Stimulated activated CD8-positive, alpha-beta memory T cell treated with anti-CD3 and anti-CD28 coated beads, Interleukin-7, amount 100 ng/mL, for 4 hours (primary cell): ENCODE results near the gene KIF6.
"Not testable (repeated sequence)": the region's sequence is repeated elsewhere in the genome, so short reads cannot be mapped to it uniquely, and the experiment has no call there.

Source experiments
- DNase-seq, 2 donors: peaks; one replicate each; pipeline ENCODE4 v3.0.0-alpha.2; 2020; ENCODE audit warnings: low read depth in 2 of 2

KIF6 gene

DNA sequence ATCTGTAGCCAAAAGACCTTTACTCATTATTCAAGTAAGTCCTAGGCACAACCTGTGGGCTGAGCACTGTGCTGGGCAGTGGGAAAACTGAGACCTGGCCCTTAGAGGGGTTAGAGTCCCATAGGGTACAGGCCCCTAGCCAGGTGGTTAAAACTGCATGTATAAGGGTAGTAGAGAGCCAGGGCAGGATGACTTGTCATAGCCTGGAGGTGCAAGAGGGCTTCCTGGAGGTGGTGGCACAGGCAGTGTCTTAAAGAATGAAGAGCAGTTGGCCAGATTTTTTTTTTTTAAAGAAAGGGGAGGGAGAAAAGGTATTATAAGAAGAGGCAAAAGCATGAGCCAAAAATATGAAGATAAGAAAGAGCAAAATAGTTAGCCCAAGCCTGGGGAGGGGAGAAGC is 226.2 kb downstream of the KIF6 start:
- no peak for DNase-seq

DNA sequence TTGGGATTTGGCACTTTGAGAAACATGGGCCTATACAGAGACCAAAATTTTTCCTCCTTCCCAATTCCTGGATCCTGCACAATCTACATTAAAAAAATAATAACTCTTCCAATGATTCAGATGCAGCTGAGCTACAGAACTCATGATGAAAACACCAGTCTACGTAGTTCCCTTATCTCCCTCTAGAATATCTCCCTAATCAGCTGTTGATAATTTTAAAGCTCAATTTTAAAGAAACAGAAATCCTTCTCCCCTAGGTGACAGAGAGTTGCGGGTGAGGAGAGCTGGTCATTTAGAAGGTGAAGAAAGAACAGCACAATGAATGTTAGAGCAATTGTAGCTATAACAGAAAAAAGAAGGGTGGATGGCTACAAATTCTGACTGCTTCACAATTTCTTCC is 227.1 kb downstream of the KIF6 start:
- DNase-seq: no peak

DNA sequence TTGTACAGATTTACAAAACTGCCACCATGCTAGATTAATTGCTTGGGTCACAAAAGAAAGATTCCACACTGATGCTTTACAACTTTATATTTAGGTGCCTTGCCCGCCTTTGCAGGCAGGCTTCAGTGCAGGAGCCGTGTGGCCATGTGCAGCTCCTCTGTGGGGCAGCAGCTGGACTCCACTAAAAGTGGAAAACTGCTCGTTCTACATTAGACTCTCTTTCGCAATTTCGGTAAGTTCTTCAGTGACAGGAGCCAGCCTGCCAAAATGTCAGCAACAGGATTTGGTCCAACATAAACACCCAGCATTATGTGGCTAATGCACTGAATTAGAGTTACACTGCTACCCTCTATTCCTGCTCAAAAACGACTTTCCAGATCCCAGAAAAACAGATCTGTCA is 228.3 kb downstream of the KIF6 start:
- no peak for DNase-seq

DNA sequence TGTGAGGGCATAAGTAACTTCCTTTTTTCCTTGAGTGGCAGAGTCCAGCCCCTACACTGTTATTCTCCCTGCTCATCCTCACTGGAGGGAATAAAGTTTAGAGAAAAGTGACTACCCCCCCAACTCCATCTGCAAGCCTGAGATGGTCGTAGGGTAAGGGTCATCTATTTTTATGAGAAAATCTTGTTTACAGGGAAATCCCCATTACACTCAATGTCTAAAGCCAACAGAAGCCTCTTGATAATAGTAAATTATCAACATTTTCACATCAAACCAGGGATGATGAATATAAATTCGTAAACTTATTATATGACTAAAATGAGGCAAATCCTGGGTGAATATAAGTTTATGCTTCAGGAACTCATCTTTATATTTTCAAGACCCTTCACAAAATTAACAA is 228.8 kb downstream of the KIF6 start:
- DNase-seq: no peak

DNA sequence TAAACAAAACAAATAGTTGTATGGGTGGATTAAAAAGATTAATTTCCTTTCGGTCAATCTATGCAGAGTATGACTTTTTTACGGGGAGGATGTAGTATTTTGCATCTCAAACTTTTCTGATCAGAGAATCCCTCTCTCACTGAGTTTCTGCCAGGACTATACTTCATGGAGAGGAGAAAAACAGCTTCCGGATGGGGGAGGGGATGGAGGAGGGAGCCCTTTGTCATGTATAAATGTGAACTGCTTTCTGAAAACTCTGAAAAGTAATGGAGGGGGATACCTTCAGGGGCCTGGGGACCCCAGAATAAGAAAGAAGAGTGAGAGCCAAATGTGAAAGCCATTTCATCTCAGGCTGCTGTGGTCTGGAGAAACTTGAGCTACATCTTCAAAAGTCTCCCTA is 229.6 kb downstream of the KIF6 start:
- DNase-seq: no peak

DNA sequence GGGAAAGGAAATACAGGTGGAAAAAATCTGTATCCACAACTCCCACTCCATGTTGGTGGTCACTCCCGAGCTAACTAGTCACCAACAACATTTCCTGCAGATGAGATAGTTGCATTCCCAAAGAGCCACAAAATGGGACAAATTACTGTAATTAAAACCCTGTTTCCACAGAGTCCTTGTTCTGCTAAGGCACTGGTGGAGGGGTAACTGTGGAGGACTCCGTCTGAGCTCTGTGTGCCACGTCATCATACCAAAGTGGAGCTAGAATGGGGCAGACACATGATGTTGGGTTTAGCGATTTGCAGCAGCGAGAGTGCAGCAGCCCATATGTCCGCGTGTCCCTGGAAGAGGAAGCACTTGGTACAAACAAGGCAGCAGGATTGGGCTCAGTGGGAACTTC is 230.2 kb downstream of the KIF6 start:
- no peak for DNase-seq

DNA sequence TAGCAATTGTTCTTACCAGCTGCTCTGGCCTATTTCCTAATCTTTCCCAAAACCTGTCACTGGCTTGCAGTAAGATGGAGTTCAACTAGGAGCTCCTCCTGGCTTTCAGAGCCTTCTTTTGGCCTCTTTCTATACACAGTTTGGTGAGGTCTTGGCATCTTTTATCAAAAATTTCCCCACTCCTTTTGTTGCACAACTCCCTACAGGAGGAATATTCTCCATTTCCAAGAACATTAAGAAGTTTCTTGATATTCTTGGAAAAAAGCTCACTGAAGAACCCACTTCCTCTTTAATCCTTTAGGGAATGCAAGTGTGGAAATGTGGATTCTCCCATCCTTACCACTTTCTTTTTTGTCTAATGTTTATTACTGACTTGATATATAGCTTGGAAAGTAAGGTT is 231.4 kb downstream of the KIF6 start:
- DNase-seq: no peak

DNA sequence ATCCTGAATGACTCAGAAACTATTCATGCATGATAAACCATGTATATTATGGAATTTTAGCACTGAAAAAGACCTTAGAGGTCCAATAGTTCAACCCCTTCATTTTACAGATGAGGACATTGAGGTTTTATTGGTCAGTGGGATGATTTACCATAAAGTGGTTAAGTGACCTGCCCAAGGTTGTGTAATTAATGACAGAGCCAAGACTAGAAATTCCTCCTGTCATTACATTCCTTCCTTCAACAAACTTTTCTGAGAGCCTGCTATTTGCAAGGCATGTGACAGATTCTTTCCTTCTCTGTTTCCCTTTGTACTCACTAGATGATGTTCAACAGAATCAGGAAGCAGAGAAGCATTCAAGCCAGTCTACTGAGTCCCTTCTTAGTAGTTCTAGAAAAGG is 232.0 kb downstream of the KIF6 start:
- no peak for DNase-seq

DNA sequence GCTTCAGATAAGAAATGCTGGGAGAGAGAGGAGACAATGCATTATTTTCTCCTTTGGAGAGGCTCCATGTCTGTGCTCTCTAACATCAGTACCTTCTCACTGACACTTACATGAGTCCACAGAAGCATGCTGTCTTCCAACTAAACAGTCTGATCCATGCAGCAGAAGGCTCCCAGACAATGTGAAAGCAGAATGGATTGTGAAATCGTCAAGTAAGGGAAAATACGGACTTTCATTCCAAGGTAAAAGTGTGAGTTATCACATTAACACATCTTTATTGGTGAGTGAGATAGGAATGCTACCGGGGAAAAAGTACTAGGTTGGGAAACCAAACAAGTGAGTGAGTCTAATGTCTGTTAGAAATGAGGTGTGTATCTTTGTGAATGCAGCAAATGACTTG is 235.1 kb downstream of the KIF6 start:
- DNase-seq: no peak

DNA sequence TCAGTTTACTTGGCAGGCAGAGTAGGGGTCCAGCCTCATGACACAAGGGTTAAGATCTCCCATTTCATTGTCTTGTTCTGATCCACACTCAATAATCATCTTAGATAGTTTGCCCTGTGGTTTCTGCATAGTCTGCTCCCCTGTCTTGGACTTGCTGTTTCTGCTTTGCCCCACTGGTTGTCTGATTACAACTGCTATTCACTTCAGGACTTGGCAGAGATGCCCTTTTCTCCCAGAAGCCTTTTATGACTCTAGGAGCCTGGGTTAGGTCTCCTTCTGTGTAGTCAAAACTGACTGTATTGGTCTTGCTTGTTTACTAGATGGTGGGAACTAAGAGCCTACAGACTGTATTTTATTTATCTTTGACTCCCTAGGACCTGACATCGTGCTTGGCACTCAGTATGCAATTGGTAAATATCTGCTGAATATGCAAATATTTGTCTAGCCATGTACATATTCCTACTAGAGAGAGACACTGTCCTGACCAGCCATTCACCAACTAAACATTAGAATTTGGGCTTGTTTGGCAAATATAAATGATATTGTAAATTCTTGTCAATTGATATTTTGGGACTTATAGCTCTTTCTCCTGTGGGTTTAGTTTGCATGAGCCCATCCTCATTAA is 236.8 kb downstream of the KIF6 start:
- no peak for DNase-seq

DNA sequence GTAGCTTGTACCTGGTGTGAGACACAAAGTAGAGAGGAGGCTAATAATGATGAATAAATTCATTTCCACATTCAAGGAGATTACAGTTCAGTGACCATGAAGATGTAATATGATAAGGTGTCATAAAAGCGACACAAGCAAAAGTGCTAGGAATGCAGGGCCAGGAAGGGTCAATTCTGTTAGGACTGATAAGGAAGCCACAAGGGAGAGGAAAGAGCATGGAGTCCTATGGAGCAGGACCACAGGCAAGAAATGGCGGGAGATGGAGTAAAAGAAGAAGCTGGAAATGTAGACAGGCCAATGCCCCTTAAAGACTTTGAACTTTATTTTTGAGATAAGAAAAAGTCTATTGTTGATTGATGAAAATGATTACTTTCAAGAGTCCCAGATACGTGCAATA is 240.9 kb downstream of the KIF6 start:
- DNase-seq: no peak

DNA sequence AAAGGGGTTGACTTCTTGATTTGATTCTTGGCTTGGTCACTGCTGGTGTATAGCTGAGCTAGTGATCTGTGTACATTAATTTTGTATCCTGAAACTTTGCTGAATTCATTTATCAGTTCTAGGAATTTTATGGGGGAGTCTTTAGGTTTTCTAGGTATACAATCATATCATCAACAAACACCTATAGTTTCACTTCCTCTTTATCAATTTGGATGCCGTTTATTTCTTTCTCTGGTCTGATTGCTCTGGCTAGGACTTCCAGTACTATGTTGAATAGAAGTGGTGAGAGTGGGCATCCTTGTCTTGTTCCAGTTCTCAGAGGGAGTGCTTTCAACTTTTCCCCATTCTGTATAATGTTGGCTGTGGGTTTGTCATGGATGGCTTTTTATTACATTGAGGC is 245.4 kb downstream of the KIF6 start:
- not testable (repeated sequence) for DNase-seq

DNA sequence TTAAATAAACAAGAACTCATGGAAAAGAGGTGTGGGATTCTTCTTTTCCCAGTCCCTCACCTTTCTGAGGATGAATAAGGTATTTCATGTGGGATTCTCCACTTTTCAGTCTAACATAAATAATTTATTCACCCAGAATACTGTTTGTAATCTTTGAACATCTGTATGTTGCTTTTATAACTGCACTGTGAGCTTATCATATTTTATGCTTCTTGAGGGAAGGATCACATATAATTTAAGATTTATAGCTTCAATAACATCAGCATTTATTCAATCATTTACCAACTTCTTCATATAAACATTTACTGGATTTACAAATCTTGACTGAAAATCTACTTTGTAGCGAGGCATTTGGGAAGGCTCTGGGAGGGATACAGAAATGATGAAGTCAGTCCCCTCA is 248.5 kb downstream of the KIF6 start:
- DNase-seq: no peak

DNA sequence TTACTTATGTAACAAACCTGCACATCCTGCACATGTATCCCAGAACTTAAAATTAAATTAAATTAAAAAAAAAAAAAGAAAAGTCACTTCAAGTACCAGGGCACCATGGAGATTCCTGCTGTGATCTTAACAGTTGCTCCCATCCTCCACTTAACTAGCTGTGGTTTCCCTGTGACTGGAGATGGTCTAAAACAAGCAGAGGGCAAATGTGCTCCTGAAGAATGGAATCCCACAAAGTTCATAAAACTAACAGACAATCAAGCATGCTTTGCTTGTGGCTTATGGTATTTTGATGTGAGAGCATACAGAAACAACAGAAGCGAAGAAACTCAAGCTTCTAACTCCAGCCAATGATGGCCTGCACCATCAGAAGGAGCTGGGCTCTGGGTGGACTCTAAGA is 249.1 kb downstream of the KIF6 start:
- DNase-seq: no peak

DNA sequence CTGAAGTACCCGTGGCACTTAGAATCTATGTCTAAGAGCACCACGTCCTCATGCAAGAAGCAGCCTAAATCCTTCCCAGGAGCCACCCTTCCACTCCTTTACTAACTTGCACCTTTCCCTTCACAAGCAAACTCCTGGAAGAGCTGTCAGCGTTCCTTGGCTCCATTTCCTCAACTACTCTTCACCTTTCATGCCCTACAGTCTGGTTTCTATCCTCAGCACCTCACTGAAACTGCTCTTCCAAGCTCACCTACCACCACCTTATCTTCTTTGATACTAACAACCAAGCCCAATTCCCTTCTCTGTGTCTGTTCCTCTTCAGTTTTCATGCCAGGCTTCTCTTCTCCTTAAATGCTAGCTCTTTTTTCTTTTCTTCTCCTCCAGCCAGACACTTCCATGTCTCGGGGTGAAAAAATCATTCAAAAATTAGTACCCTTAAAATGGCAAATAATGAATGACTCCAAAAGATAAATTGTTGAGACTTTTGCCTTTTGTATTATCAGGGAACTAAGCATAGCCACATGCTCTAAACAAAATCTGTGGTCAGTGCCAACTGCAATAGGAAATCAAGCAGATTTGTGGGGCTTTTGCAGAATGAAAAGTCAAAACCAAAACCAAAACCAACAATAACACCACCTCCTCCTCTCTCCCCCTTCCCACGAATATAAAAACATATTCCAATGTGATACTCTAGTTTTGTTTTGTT is 253.1 kb downstream of the KIF6 start:
- no peak for DNase-seq

DNA sequence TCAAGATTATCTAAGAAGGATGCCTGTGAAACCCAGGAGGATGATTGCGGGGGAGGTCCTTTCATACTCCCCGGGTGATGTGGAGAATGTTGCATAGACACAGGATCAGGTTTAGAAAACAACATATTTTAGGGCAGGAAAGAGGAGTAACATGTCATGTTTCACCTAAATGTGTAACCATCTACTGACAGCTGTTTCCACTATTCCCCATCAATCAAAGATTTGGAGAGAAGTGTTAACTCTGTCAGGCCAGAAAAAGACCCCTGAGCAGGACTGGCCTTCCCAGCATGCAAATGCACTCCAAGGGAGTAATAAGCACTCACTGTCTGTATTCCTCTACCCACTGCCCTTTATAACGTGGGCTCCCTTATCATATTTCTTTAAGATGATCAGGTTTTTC is 254.7 kb downstream of the KIF6 start:
- no peak for DNase-seq

DNA sequence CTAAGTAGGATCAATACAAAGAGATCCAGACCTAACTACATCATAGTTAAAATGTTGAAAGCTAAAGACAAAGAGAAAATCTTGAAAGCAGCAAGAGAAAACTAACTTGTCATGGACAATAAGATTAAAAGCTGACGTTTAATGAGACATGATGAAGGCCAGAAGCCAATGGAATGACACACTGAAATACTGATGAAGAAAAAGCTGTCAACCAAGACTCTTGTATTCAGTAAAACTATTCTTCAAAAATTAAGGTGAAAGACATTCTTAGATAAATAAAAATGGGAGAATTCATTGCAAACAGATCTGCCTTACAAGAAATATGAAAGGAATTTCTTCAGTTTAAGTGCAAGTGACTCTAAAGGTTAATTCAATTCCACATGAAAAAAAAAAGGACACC is 256.8 kb downstream of the KIF6 start:
- no peak for DNase-seq

DNA sequence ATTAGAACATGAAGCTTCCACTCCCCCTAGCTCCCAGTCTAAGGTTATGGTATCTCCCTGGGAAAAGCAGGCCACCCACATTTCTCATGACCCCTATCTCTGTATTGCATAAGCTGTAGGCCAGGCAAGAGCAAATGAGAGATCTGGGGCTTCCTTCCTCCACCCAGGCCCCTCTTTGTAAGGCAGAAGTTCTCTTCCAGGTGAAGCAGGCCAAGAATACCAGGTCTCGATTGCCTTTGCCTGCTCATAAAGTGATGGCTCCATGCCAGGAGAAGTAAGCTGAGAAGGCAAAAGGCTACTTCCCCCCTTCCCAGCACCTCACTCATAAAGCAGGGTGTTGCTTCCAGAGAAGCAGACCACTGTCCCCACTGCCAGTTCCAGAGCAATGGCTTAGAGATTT is 258.6 kb downstream of the KIF6 start:
- no peak for DNase-seq

DNA sequence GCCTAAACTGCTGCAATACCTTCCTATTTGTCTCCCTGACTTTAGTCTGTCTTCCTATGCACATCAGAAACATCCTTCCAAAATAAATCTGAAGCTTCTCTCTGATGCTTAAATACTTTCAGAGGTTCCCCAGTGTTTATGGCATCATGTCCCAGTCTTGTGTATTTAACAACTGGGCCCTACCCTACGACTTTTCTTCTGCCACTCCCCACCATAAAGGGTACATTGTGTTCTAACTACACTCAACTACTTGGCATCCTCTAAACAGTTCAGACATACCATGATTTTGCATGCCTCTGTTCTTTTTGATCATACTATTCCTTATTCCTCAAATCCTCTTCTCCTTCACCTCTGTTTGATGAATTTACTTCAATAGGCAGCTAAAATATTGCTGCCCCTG is 259.7 kb downstream of the KIF6 start:
- DNase-seq: no peak

DNA sequence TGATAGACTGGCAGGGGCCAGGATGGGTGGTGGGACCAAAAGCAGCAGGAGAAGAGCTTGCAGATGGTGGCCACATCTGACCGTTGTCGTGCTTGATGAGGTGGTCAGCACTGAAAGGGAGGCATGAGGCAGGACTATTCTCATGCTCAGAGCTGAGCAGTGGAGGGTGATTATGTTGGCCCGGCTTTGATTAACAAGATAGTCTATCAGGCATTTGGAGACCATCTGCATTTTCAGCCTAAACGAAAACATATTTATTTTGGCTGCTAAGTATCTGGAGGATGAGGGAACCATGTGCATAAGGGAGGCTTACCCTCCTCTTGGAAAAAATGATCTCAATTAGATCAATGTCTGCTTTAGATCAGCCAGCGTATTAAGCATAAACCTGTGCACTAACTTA is 261.1 kb downstream of the KIF6 start:
- DNase-seq: no peak

DNA sequence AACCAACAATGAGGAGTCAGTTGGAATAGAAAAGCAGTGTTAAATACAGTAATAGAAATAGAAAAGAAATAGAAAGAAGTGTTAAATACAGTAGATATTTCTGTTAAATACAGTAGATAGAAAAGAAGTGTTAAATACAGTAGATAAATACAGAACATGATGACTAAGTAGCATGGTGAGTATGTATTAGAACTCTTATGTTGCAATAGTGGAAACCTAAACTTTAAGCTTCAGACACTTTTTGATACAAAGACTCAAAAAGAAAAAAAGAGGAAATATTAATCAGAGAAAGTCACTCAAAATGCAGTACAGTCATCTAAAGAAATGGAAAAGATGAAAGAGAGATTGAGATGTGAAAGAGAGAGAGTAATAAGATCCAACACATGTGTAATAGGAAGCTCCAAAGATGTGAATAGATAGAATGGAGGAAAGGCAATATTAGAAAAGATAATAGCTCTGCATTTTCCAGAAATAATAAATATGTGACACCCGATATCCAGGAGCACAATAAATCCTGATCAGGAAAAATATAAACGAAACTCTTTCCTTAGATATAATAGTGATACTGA is 271.2 kb downstream of the KIF6 start:
- DNase-seq: no peak

DNA sequence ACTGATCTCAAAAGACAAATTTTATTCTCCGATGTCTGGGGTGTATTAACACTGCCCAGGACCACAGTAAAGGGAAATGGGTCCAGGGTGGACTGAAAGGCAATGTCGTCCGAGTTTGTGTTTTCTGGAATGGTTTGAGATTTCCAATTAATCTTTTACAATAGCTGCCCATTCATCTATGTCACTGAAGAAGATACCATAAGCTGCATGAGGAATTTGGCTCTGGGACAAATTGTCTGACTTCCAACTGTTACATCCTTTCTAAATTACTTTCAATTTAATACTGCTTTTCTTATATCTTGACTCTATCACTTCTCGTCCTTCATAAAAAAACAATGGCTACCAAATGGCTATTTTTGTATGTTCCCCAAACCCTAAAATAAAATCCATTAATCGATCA is 272.0 kb downstream of the KIF6 start:
- DNase-seq: no peak

DNA sequence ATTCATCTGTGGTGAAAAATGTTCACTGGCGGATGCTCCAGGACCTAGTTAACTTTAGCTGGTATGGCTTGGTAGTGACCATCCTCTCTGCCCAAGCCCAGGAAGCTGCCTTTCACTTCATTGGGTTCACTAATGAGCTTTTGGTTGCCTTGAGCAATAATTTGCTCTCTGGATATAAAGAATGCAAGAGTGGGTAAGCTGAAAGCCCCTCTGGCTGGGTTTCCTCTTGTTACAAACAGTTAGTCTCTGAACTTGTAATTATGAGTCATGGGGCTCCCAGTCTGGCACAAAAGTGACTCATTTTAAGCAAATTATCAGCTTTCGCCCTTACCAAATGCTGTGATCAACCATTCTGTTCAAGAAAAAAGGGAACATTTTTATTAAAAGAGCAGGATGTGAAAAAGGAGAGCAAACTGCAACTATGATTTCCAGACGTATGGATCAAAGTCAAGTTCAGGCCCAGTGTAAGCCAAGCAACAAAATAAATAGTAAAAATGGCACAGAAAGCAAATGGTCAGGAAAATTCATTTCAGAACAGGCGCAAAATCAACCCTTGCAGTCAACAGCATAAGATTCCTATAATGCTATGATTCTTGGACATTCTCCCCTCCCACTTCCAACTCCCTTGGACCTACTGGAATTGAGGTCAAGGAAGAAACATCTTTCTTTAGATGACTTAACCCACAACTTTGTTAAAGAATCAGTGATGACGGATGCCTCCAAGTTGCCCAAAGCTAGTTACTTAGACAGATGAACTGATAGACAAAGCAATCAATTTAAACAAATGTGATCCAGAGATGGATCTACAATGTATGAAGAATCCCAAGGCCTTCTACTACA is 272.7 kb downstream of the KIF6 start:
- DNase-seq: no peak
